HUES6 (cell line): ENCODE data around the gene PARP4.
"Not testable (repeated sequence)": the region's sequence is repeated elsewhere in the genome, so short reads cannot be mapped to it uniquely, and the experiment has no call there.

Experiments used
- H3K27ac ChIP-seq: 2 replicates; pipeline ENCODE4 v1.7.0; 2013; ENCODE audit warnings: low read depth, mild to moderate bottlenecking, low read length, inconsistent platforms
- H3K27me3 ChIP-seq: 2 replicates; pipeline ENCODE4 v1.6.1; 2013; ENCODE audit warnings: low read length; ENCODE audit not compliant: control insufficient read depth, insufficient read depth
- H3K36me3 ChIP-seq: 2 replicates; pipeline ENCODE4 v1.6.1; 2013; ENCODE audit warnings: low read length; ENCODE audit not compliant: control insufficient read depth, insufficient read depth
- H3K4me1 ChIP-seq: 2 replicates; pipeline ENCODE4 v1.6.1; 2013; ENCODE audit warnings: low read length; ENCODE audit not compliant: control insufficient read depth, insufficient read depth
- H3K4me3 ChIP-seq: 2 replicates; pipeline ENCODE4 v1.5.1; 2013; ENCODE audit warnings: low read depth, low read length
- H3K9ac ChIP-seq: one replicate; pipeline ENCODE4 v1.6.1; 2013; ENCODE audit warnings: mild to moderate bottlenecking, low read length
- H3K9me3 ChIP-seq: 2 replicates; pipeline ENCODE4 v1.6.1; 2013; ENCODE audit warnings: low read depth, low read length; ENCODE audit not compliant: control insufficient read depth, insufficient read depth

Gene PARP4

GRCh38 chr13:24488092-24488491 is 24.5 kb downstream of the PARP4 start:
- not testable (repeated sequence) for H3K4me3 ChIP-seq, H3K27ac ChIP-seq
- peaks cover 50% of the 10 kb centered on the region for H3K36me3 ChIP-seq

GRCh38 chr13:24486017-24486657 is 26.4 kb downstream of the PARP4 start:
- H3K4me3 ChIP-seq, H3K4me1 ChIP-seq, H3K9ac ChIP-seq, H3K27me3 ChIP-seq, H3K9me3 ChIP-seq, H3K27ac ChIP-seq: not testable (repeated sequence)
- peaks cover 49% of the 10 kb centered on the region for H3K36me3 ChIP-seq

More at GRCh38 chr13:24488092-24488491, 24.5 kb downstream of the PARP4 start:
- H3K27me3 ChIP-seq, H3K9ac ChIP-seq, H3K4me1 ChIP-seq, H3K9me3 ChIP-seq: not testable (repeated sequence)

GRCh38 chr13:24473686-24474085 is 38.9 kb downstream of the PARP4 start:
- no peak overlapping the region for H3K9ac ChIP-seq
- no peaks in the 10 kb centered on the region for H3K9me3 ChIP-seq
- H3K27me3 ChIP-seq, result no peaks in the 10 kb centered on the region
- H3K36me3 ChIP-seq, result peaks cover 71% of the 10 kb centered on the region
- no peaks in the 10 kb centered on the region for H3K4me1 ChIP-seq
- H3K27ac ChIP-seq, result no peak overlapping the region
- no peak overlapping the region for H3K4me3 ChIP-seq

GRCh38 chr13:24472129-24472528 is 40.4 kb downstream of the PARP4 start:
- H3K27ac ChIP-seq, H3K27me3 ChIP-seq, H3K9me3 ChIP-seq, H3K9ac ChIP-seq, H3K4me3 ChIP-seq, H3K4me1 ChIP-seq: not testable (repeated sequence)
- H3K36me3 ChIP-seq, result peaks cover 76% of the 10 kb centered on the region

GRCh38 chr13:24463078-24463477 is 49.5 kb downstream of the PARP4 start:
- no peaks in the 10 kb centered on the region for H3K4me1 ChIP-seq
- H3K4me3 ChIP-seq, result no peak overlapping the region
- no peaks in the 10 kb centered on the region for H3K27me3 ChIP-seq
- no peaks in the 10 kb centered on the region for H3K9me3 ChIP-seq
- H3K9ac ChIP-seq, result no peak overlapping the region
- H3K36me3 ChIP-seq, result peaks cover 32% of the 10 kb centered on the region
- no peak overlapping the region for H3K27ac ChIP-seq

- no peaks in the 10 kb centered on the region for H3K9me3 ChIP-seq
- no peaks in the 10 kb centered on the region for H3K27me3 ChIP-seq
- peaks cover 34% of the 10 kb centered on the region for H3K36me3 ChIP-seq
- no peaks in the 10 kb centered on the region for H3K4me1 ChIP-seq
- H3K4me3 ChIP-seq, result no peak overlapping the region
- H3K27ac ChIP-seq, result no peak overlapping the region
- H3K9ac ChIP-seq, result no peak overlapping the region
Observed at GRCh38 chr13:24460256-24460655, 52.3 kb downstream of the PARP4 start.

- Histone ChIP-seq H3K27me3 (no peaks in the 10 kb centered on the region), H3K9ac (no peak overlapping the region), H3K4me3 (no peak overlapping the region), H3K27ac (no peak overlapping the region), H3K36me3 (peaks cover 39% of the 10 kb centered on the region), H3K9me3 (no peaks in the 10 kb centered on the region), H3K4me1 (no peaks in the 10 kb centered on the region)
Observed at GRCh38 chr13:24459726-24460125, 52.9 kb downstream of the PARP4 start.

- no peaks in the 10 kb centered on the region for H3K4me1 ChIP-seq
- no peak overlapping the region for H3K27ac ChIP-seq
- no peak overlapping the region for H3K9ac ChIP-seq
Observed at GRCh38 chr13:24459234-24459633, 53.3 kb downstream of the PARP4 start.

GRCh38 chr13:24458736-24459135 is 53.8 kb downstream of the PARP4 start:
- no peaks in the 10 kb centered on the region for H3K27me3 ChIP-seq
- H3K9me3 ChIP-seq, result no peaks in the 10 kb centered on the region
- no peak overlapping the region for H3K4me3 ChIP-seq
- no peak overlapping the region for H3K9ac ChIP-seq
- peaks cover 47% of the 10 kb centered on the region for H3K36me3 ChIP-seq
- no peaks in the 10 kb centered on the region for H3K4me1 ChIP-seq
- H3K27ac ChIP-seq, result no peak overlapping the region

More at GRCh38 chr13:24459234-24459633, 53.3 kb downstream of the PARP4 start:
- H3K4me3 ChIP-seq, result no peak overlapping the region
- peaks cover 44% of the 10 kb centered on the region for H3K36me3 ChIP-seq
- no peaks in the 10 kb centered on the region for H3K27me3 ChIP-seq
- no peaks in the 10 kb centered on the region for H3K9me3 ChIP-seq

- no peaks in the 10 kb centered on the region for H3K9me3 ChIP-seq
- no peak overlapping the region for H3K9ac ChIP-seq
- no peaks in the 10 kb centered on the region for H3K4me1 ChIP-seq
- peaks cover 57% of the 10 kb centered on the region for H3K36me3 ChIP-seq
- H3K27me3 ChIP-seq, result no peaks in the 10 kb centered on the region
- no peak overlapping the region for H3K27ac ChIP-seq
- H3K4me3 ChIP-seq, result no peak overlapping the region
Observed at GRCh38 chr13:24456396-24456795, 56.2 kb downstream of the PARP4 start.

GRCh38 chr13:24454056-24454455 is 58.5 kb downstream of the PARP4 start:
- Histone ChIP-seq H3K4me3 (no peak overlapping the region), H3K27ac (no peak overlapping the region), H3K27me3 (no peaks in the 10 kb centered on the region), H3K9me3 (no peaks in the 10 kb centered on the region), H3K36me3 (peaks cover 48% of the 10 kb centered on the region), H3K4me1 (no peaks in the 10 kb centered on the region), H3K9ac (no peak overlapping the region)

GRCh38 chr13:24452044-24452443 is 60.5 kb downstream of the PARP4 start:
- H3K36me3 ChIP-seq, result peaks cover 49% of the 10 kb centered on the region
- H3K4me1 ChIP-seq, result no peaks in the 10 kb centered on the region
- no peak overlapping the region for H3K27ac ChIP-seq
- no peaks in the 10 kb centered on the region for H3K9me3 ChIP-seq
- no peaks in the 10 kb centered on the region for H3K27me3 ChIP-seq
- H3K4me3 ChIP-seq, result no peak overlapping the region
- H3K9ac ChIP-seq, result no peak overlapping the region
